GM21381 (cell line): Measurements from ENCODE around the gene YJU2.

ENCODE experiments used
- ATAC-seq: cut with Tn5 transposase; IDR thresholded peaks from one replicate; pipeline ENCODE4 v1.9.1; 2021; ENCODE audit warnings: mild to moderate bottlenecking, moderate library complexity; ENCODE audit not compliant: unreplicated experiment

YJU2 gene

GRCh38 chr19:4295972-4296771 lies 49.3 kb downstream of the YJU2 start:
- ATAC-seq = no peak

- no peak for ATAC-seq
Observed at GRCh38 chr19:4297901-4298809, 51.3 kb downstream of the YJU2 start.

DNA sequence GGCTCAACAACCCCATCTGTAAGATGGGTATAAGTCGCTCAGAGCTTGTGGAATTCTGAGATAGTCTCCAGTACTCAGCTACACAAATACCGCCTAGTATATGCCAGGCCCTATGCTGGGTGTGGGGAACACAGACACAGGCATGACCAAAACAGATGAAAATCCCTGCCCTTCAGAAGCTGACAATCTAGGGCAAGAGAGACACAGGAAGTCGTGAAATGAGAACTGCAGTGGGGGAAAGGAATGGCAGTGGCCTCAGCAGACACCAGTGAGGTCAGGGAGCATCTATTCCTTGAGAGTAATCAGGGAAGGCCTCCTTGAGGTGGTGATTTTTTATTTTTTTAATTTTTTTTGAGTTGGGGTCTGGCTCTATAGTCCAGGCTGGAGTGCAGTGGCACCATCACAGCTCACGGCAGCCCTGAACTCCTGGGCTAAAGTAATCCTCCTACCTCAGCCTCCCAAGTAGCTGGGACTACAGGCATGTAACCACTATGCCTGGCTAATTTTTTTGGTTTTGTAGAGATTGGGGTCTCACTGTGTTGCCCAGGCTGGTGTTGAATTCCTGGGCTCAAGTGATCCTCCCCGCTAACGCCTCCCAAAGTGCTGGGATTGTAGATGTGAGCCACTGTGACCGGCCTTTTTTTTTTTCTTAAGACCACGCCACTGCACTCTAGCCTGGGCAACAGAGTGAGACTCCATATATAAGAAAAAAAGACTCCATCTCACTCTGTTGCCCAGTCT lies 52.1 kb downstream of the YJU2 start:
- ATAC-seq = no peak

GRCh38 chr19:4300589-4300988 lies 53.7 kb downstream of the YJU2 start:
- no peak for ATAC-seq

- ATAC-seq = no peak
Observed at GRCh38 chr19:4301590-4302242, 54.8 kb downstream of the YJU2 start.

DNA sequence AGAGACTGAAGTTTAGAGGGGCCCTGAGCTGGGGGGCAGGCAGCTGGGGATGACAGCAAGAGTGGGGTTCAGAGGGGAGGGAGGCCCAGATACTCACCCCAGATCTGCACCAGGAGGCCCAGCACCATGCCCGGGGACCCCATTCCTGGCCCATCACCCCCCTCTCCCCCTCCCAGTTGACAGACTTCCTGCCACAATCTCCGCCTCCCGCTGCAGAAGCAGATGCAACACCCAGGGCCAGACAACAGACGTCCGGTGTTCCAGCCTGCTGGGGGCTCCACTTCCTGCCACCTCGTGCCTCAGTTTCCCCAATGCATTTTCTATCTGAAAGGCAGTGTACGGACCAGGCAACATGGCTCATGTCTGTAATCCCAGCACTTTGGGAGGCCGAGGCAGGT lies 55.4 kb downstream of the YJU2 start, which contains the start of gene TMIGD2:
TSS of gene TMIGD2 (minus strand) at position 147 of the 398 bp plus-strand sequence. CDS start at position 143, 4 bp downstream.
- no peak for ATAC-seq

DNA sequence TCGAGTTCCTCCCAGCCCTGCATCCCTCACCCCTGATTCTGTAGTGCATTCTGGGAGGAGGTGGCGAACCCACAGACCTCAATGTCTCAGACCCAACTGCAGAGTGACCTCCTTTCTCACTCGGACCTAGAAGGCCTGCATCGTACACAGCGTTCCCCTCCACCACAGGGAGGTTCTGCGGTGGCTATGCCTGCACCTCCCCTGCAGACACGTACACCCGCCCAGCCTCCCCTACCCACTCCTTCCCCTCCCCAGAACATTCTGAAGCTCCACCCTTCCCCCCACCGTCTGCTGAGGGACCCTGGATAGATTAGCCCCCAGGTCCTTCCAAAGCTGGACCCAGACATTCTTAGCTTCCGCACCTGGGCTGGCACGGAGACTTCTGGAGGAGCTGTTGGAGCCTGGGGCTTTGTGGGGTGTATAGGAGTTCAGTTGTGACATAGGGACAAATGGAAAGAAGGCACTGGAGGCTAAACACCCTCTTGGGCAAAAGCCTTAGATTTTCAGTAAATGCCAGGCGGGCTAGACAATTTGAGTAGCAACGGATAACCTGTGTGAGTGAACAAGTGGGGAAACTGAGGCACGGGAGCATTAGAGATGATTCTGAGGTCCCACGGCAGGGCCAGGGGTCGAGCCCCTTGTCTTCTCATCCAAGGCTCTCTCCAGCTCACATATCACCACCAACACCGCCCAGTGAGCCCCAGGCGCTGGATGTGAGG lies 57.1 kb downstream of the YJU2 start:
- ATAC-seq = no peak

GRCh38 chr19:4304538-4305256 lies 57.8 kb downstream of the YJU2 start, which contains the start of gene FSD1:
Gene FSD1, plus strand, starts transcription at chr19:4304598. Its CDS starts 149 bp downstream, at chr19:4304747.
- no peak for ATAC-seq

- ATAC-seq = no peak
Observed at GRCh38 chr19:4305257-4305612, 58.4 kb downstream of the YJU2 start.

DNA sequence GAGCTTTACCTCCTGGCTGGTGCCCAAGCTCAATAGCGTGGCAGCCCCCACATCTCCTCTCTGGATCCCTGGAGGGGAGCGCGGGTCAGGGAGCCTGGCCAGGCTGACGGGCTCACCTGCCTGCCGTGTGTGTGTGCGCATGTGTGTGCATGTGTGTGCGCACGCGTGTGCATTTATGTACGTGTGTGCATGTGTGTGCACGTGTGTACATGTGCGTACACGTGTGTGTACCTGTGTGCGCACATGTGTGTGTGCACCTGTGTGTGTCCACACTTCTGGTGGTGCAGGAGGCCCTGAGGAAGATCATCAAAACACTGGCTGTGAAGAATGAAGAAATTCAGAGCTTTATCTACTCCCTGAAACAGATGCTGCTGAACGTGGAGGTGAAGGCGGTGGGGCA lies 58.8 kb downstream of the YJU2 start:
- no peak for ATAC-seq

DNA sequence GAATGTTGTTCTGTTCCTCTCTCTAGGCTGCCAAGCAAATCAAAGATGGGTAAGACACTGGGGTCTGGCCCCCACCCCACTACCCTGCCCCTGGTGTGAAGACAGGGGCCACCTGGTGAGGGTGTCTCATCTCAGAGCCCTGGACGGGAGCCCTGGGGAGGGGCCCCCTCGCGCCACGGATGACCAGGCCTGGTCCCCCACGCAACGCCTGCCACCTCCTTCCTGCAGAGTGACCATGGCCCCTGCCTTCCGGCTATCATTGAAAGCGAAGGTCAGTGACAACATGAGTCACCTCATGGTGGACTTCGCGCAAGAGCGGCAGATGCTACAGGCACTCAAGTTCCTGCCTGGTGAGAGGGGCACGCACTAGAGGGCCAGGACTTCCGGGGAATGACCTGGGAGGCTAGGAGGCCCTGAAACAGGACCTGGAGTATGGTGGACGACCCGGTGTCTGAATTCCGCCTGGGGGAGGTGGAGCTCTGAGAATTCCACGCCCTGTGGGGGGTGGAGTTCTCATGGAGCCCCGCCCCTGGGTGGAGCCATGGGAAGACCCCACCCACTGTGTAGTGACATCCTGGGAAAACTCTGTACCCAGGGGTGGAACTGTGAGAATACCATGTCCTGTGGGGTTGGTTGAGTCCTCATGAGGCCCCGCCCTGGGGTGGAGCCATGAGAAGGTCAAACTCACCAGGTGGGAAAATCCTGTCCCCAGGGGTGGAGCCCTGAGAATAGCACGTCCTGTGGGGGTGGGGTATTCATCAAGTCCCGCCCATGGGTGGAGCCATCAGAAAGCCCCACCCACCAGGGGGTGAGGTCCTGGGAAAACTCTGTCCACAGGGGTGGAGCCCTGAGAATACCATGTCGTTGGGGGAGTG lies 63.6 kb downstream of the YJU2 start:
- ATAC-seq = no peak

DNA sequence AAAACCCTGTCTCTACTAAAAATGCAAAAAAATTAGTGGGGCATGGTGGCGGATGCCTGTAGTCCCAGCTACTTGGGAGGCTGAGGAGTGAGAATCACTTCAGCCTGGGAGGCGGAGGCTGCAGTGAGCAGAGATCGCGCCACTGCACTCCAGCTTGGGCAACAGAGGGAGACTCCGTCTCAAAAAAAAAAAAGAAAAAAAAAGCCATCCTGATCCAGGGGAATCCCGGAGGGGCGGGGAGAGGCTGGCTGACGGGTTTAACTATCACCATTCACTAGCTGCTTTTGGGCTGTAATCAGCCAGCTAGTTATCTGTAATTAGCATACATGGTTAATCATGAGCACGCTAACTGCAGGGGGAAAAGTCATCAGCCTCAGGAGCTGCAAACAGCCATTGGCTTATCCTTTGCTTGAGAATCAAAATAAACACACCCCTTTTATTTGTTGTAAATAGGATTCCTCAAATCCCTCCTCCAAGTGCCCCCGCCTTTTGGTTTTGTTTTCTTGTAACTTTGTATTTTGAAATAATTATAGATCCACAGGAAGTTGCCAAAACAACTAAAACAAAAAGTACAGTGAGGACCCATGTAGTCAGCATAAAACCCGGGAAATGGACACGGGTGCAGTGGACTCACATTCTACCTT lies 67.1 kb downstream of the YJU2 start:
- ATAC-seq = no peak

GRCh38 chr19:4316956-4317355 lies 70.1 kb downstream of the YJU2 start:
- ATAC-seq = no peak

DNA sequence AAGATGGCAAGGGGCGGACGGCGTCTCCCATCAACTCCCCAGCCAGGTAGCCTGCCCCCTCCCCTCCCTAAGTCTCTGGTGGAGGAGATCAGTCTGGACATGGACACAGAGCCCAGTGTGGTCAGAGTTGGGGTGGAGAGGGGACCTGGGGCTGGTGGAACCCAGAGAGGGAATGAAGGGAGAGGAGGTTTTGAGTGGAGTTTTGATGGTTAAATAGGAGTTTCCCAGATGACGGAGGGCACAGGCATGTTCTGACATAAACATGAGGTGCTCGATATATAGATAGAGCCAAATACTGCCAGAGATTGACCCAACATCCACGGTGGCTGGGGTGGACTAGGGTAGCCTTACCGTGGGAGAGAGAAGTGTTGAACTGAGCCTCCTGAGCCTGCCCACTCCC lies 71.6 kb downstream of the YJU2 start:
- no peak for ATAC-seq
